Fibroblast of skin of left biceps (primary cell): ENCODE data around the gene GGTA1.
"Not testable (repeated sequence)": the region's sequence is repeated elsewhere in the genome, so short reads cannot be mapped to it uniquely, and the experiment has no call there.

ENCODE experiments used
- DNase-seq, 2 experiments: peaks; one replicate each; pipeline ENCODE4 v3.0.0-alpha.2; 2013; ENCODE audit warnings: low read depth in 2 of 2

Gene GGTA1

GRCh38 chr9:121458449-121458848 lies 41.2 kb downstream of the GGTA1 start:
- DNase-seq, result not testable (repeated sequence)

DNA sequence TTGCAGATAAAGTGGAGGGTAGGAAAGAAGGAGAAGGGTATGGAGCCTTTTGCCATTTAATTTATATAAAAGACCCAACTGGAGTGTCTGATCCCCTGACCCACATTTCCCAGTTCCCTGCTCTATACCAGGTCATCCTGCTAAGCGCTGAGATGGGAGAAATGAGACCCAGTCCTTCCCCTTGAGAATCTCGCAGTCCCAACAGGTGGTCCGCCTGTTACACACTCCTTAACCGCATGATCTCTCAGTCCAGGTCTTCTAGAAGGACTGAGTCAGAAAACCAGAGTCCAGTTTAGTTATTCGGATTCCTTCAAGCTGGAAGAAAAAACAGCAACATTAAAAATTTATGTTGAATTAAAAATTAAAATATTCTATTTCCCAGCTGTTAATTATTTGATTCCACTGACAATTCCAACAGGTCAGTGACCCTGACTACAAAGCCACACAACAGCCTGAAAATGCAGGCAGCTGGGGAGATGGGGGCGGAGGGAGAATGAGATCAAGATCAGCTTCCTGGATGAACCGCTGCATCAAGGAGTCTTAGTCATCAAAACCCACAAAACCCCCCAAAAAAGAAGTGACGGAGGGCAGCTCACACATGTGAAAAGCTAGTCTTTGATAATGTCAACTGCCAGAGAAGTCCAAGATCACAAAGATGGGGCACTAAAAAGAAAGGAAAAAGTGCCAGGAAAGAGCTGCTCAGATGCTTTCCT lies 44.0 kb downstream of the GGTA1 start:
- no peak for DNase-seq

DNA sequence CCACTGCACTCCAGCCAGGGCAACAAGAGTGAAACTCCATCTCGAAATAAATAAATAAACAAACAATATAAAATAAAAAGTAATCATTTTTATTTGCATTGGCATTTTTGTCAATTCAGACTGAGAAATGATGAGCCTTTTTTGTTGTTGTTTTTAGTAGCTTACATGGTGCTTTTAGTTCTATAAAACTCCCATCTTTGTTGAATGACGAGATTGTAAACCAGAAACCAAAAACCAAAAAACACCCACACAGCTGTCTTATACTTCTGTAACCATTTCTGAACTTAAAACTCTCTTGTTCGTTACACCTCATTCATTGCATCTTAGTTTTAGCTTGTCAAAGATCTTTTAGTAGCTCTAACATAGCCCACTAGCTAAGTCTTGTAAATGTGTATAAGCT lies 44.7 kb downstream of the GGTA1 start:
- no peak for DNase-seq

DNA sequence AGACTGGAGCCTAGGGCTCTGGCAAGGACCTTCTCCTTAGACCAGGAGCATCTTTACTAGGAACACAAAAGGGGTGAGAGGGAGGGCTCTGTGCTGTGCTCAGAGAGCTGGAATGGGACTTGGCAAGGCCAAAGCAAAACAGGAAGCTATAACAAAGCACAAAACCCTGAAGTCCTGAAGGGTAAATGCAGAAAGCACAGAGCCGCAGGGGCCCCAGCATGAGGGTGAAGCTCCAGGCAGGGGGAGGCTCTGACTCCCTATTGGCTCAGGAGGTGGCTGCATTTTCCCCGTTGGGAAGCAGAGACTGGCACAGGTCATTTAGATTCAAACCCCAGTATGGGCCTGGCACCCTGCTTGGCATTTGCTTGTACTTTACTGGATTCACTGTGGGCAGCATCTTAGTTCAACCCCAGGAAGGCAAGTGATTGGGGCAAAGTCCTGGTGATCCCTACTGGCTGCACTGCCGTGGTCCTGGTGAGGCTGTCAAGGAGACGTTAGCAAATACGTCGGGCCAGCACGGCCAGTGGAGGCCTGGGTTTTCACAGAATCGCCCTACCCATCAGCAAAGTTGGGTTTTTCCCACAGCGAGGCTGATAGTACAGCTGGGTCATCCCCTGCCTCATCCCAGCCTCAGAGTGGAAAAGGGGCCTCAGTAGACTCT lies 46.3 kb downstream of the GGTA1 start:
- DNase-seq, result no peak

GRCh38 chr9:121452085-121452484 lies 47.6 kb downstream of the GGTA1 start:
- no peak for DNase-seq

DNA sequence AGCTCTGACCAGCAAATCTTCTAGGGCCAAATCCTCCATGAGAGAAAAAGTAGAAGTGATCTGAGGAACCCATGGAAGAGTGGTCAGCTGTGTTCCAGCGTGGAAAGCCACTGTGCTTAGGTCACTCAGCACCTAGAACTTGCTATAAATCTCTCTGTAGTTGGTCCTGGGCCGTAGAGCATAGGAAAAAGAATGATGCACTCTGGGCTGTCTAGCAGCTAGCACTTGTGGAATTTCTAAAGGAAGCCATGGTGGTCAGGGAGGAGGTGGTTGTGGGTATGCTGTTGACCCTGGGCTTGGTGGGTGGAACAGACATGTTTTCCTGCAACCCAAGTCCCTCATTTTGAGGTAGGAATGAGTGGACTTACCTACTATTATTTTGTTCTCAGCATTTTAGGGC lies 48.1 kb downstream of the GGTA1 start:
- DNase-seq, result no peak

GRCh38 chr9:121450241-121450640 lies 49.4 kb downstream of the GGTA1 start:
- no peak for DNase-seq

GRCh38 chr9:121449786-121450185 lies 49.9 kb downstream of the GGTA1 start:
- no peak for DNase-seq

DNA sequence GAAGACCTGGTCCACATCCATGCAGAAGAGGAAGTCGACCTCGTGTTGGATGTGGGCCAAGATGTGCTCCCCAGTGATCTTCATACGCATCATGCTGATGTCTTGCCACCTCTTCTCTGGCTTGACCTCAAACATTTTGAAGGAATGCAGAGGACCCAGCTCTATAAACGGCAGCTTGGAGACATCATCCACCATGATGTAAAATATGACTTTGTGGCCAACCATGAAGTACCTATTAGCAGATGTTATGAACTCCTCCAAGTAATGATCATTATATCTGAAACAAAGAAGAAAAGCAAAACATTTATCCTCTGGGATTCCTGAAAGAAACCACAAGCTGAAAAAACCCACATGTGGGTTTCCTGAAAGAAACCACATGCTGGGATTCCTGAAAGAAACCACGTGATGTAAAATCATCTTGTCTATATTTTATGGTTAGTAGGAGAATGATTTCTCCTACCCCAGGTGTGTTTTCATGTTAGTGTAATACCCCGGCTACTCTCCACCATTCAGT lies 52.3 kb downstream of the GGTA1 start:
- peak; percentile 72 to 81 for DNase-seq

DNA sequence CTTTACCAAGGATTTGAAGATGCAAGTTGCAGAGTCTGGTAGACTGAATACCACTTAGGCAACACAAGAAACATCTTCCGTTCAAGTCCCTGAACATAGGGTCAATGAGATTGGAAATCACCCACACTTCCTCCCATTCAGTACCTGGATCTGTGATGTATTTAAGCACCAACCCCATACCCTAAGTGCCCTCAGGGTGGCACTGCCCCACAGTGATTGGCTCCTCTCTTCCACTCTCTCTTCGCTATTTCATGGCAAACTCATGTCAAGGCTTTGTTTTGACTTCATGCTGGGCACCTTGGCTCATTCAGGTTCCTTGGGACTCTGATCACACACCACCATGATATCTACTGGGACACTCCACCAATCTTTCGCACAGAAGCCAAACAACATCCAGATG lies 53.7 kb downstream of the GGTA1 start:
- DNase-seq, result no peak

GRCh38 chr9:121443981-121444380 lies 55.7 kb downstream of the GGTA1 start:
- no peak for DNase-seq

GRCh38 chr9:121441165-121441564 lies 58.5 kb downstream of the GGTA1 start:
- DNase-seq, result no peak

DNA sequence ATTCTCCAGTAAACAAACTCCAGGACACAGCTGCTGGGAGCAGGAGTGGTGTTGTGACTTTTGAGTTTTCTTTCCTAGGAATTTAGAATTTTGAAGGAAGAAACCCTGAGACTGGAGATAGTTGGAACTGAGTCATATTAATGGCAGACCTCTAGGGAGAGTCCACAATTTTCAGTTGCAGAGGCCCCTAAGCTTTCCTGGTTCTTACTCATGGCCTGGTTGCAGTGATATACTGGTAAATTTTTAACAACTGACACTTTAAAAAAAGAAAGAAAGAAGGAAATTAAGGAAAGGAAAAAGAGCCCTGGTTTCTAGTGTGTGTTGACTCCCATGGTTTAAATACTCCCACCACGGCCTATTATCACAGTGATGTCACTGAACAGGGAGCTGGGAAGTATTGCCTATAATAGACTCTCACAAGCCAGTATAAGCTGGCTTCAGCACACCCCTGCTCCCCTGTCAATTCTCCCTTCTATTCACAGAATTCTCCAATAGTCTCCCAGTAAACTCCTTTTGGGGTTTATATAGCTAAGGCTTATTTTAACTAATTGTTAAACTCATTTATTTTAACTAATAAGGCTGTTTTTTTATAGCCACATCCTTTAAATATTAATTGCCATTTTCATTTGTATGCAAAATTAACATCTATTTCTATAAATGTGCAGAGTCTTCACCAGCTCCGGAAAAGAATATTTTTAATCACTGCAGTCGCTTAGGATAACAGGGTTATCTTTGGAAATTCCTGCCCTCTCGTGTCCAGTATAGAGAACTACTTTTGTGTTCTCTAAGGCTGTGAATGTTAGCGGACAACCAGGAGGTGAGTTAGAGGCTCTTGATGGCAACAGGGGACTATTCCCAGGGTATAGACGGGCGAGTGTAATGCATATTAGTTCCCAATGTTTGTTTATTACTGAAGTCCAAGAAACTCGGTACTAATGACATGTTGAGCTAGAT lies 59.7 kb downstream of the GGTA1 start:
- no peak for DNase-seq

GRCh38 chr9:121439016-121439415 lies 60.6 kb downstream of the GGTA1 start:
- no peak for DNase-seq

- DNase-seq, result no peak
These were observed 61.8 kb downstream of the GGTA1 start for GRCh38 chr9:121437891-121438290.

- DNase-seq, result not testable (repeated sequence)
These were observed 62.6 kb downstream of the GGTA1 start for GRCh38 chr9:121437046-121437445.

DNA sequence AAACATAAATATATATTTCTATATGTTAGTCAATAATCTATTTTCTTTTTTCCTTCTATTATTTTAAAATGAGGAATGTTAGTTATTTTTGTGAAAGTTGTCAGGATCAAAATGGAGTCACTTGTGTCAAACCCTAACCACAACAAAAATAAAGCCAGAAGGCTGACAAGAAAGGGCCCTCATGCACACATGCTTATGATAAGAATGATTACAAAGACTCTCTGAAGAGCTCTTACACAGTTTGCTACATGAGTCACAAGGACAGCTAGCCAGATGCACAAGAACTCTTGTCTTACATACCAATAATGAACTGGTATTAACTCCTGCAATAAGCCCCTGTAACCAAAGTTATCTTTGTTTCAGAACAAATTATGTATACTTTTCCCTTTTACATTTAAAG lies 64.7 kb downstream of the GGTA1 start:
- peak; percentile 17 to 21 for DNase-seq

DNA sequence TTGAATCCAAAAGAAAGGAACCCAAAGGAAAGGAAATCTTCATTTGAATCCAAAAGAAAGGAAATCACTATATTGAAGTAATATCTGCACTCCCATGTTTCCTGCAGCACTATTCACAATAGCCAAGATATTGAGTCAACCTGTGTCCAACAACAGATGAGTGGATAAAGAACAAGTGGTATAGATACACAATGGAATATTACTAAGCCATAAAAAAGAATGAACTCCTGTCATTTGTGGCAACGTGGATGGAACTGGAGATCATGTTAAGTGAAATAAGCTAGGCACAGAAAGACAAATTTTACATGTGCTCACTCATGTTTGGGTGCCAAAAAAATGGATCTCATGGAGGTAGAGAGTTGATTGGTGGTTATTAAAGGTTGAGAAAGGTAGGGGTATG lies 71.7 kb downstream of the GGTA1 start:
- DNase-seq, result no peak

DNA sequence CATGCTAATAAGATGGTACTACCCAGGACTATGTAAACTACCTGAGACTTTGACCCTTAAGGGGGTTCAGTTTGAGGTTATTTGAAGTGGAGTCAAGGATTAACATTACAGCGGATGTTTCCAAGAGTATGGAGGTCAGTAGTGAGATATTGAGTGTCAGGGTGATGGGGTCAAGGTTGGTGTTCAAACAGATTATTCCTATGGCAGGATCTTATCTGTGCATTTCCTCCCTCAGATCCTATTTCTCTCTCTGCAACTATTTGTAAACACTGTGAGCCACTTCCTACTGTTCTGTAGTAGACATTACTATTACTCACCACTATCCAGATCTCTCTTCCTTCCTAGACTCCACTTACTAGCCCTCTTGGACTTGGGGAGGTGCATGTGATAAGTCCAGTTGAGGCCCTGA lies 75.6 kb downstream of the GGTA1 start:
- no peak for DNase-seq

DNA sequence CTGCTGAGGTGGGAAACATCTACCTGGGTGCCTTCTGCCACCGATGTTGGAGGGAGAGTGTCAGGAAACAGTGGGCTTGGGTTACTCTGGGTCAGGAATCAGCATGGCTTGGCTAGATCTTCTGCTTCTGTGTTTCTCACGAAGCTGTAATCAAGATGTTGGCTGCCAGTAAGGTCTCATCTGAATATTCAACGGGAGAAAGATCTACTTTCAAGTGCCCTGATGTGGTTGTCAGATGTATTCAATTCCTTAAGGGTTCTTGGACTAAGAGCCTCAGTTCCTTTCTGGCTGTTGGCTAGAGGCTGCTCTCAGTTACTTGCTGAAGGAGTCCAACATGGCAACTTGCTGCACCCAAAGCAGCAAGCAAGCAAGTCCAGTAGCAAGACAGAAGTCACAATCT lies 87.7 kb downstream of the GGTA1 start:
- DNase-seq, result no peak

GRCh38 chr9:121405899-121406298 lies 93.7 kb downstream of the GGTA1 start:
- DNase-seq, result no peak
